Muscle of leg (tissue), 11 donors: ENCODE results near the gene TRUB1. TPM values are rescaled to one million over a fixed set of nuclear protein-coding genes. Genes with fewer than 3 reads are reported as not detected.
A peak's percentile ranks its signal among the peaks of the same experiment; 100 is the strongest.

Experiments used
- DNase-seq: peaks from one replicate; pipeline ENCODE4 v3.0.0; 2013
- H3K27ac ChIP-seq: one replicate; pipeline ENCODE4 v1.5.1; 2013; ENCODE audit warnings: mild to moderate bottlenecking, low read length, control low read depth
- H3K27me3 ChIP-seq: one replicate; pipeline ENCODE4 v1.6.1; 2013; ENCODE audit warnings: low read length; ENCODE audit not compliant: control insufficient read depth, insufficient read depth
- H3K36me3 ChIP-seq: one replicate; pipeline ENCODE4 v1.6.1; 2013; ENCODE audit warnings: low read length; ENCODE audit not compliant: control insufficient read depth, insufficient read depth
- H3K4me1 ChIP-seq: one replicate; pipeline ENCODE4 v1.6.1; 2013; ENCODE audit warnings: low read length; ENCODE audit not compliant: control insufficient read depth, insufficient read depth
- H3K4me3 ChIP-seq: one replicate; pipeline ENCODE4 v1.5.1; 2013; ENCODE audit warnings: low read length, control low read depth
- H3K9me3 ChIP-seq: replicated peaks from 2 replicates; pipeline ENCODE4 v1.6.1; 2013; ENCODE audit warnings: low read depth, low read length; ENCODE audit not compliant: control insufficient read depth
- WGBS: methylation state at CpG from one replicate; pipeline ENCODE4 v1.1.5; 2013; ENCODE audit warnings: missing lambda C conversion rate; ENCODE audit not compliant: insufficient coverage; 5-methylcytosine and 5-hydroxymethylcytosine counted together
- polyA plus RNA-seq, 8 donors: library from polyadenylated mRNA; unstranded; fragments of 120-200 nt; gene quantifications; one replicate each; pipeline versions ENCODE4 v1.2.1 to v1.2.3, GENCODE V29; 2013; ENCODE audit warnings: inconsistent platforms in 1 of 8, low replicate concordance in 1 of 8; ENCODE audit not compliant: insufficient read length in 8 of 8, insufficient read depth in 1 of 8
- total RNA-seq: library from RNA; stranded (reverse); fragments of 120-200 nt; gene quantifications from one replicate; pipeline ENCODE4 v1.2.4, GENCODE V29; 2013

The TRUB1 gene
- total and polyA plus RNA-seq, 9 donors: 17.0 to 22.3 (median 18.5) TPM

GRCh38 chr10:114967071-114967470 lies 29.1 kb downstream of the TRUB1 start:
- DNase-seq: peak; percentile 4
- Histone ChIP-seq H3K27ac (no peak overlapping the region), H3K27me3 (no peaks in the 10 kb centered on the region), H3K4me1 (no peaks in the 10 kb centered on the region), H3K36me3 (peaks cover 6% of the 10 kb centered on the region), H3K9me3 (peaks cover 4% of the 10 kb centered on the region), H3K4me3 (no peak overlapping the region)
- no CpG with 5 or more reads among the region's 2 CpGs for WGBS

DNA sequence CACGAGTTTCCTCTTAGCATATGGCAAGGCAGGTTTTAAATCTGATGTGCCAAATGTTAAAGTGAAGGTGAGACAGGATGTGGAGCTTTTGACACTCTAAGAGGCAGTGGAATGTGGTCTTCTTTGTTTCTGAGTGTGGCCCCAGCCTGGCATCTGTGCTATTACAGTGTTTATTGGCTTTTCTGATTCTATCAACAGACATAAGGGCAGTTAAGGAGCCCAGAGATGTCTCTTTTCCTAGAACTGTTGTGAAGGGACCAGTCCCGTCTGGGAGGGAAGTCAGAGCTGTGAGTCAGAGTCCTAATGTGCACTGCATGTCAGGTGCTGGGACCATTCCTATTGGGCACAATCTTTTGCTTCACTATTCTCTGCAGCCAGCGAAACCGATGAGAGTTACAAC lies 32.5 kb downstream of the TRUB1 start:
- no peak for DNase-seq
- no peak overlapping the region for H3K4me3 ChIP-seq
- no peak overlapping the region for H3K27ac ChIP-seq
- peaks cover 3% of the 10 kb centered on the region for H3K36me3 ChIP-seq
- no peaks in the 10 kb centered on the region for H3K27me3 ChIP-seq
- H3K9me3 ChIP-seq: no peaks in the 10 kb centered on the region
- no peaks in the 10 kb centered on the region for H3K4me1 ChIP-seq
- WGBS: 100% methylated on average over 1 of the region's 4 CpGs

DNA sequence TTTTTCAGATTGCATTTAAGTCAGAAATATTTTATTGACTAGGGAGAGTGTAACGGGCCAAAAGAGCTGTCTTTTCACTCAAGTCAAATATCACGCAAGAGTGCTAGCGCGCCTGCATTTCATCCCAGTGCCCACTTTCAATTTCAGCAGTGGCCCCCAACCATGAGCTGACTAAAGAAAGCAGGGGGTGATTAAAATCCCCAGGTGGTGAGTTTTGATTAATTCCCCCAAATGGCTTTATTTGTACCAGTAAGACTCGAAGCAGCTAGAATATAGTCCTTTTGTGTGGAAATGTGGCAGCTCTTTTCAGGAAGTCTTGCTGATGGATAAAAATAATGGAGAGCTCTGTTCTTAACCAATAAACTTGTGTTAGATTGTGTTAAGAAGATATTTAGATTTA lies 35.3 kb downstream of the TRUB1 start:
- H3K27me3 ChIP-seq: no peaks in the 10 kb centered on the region
- H3K4me1 ChIP-seq: no peaks in the 10 kb centered on the region
- WGBS: no CpG with 5 or more reads among the region's 5 CpGs
- H3K36me3 ChIP-seq: peaks cover 3% of the 10 kb centered on the region
- H3K4me3 ChIP-seq: no peak overlapping the region
- no peaks in the 10 kb centered on the region for H3K9me3 ChIP-seq
- H3K27ac ChIP-seq: no peak overlapping the region
- DNase-seq: no peak

DNA sequence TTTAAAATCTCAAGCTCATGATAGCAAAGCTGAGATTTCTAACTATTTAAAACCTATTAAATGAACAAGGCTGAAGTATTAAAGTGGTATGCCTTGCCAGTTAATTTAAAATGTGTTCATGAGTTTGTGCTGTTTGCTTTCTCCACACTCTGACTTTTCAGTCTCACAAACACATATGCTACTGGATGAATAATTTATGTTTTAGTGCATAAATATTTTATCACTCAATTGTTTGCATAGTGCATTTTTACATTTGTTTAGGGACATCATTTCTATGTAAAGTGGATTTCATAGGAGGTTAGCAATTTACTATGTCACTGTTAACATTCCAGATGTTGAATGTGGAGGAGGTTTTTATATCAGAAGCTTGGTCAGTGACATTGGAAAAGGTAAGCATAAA lies 36.0 kb downstream of the TRUB1 start:
- H3K27ac ChIP-seq: no peak overlapping the region

GRCh38 chr10:114974625-114975024 lies 36.6 kb downstream of the TRUB1 start:
- H3K27ac ChIP-seq: no peak overlapping the region

More for the DNA sequence above, 36.0 kb downstream of the TRUB1 start:
- Histone ChIP-seq H3K27me3 (no peaks in the 10 kb centered on the region), H3K4me1 (no peaks in the 10 kb centered on the region), H3K36me3 (peaks cover 3% of the 10 kb centered on the region), H3K9me3 (no peaks in the 10 kb centered on the region), H3K4me3 (no peak overlapping the region)
- no peak for DNase-seq

DNA sequence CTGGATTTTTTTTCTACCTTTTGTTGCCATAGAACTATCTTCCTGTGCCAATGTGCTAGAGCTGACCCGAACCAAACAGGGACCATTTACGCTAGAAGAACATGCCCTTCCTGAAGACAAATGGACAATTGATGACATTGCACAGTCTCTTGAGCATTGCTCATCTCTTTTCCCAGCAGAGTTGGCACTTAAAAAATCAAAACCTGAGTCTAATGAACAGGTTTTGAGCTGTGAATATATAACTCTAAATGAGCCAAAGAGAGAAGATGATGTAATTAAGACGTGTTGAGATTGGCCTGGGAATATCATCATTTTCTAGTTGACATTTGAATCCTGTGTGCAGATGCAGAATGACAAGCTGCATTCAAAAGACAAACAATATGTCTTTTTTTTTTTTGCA lies 37.1 kb downstream of the TRUB1 start:
- 92% methylated on average over 2 of the region's 3 CpGs for WGBS
- Histone ChIP-seq H3K9me3 (no peaks in the 10 kb centered on the region), H3K4me1 (no peaks in the 10 kb centered on the region), H3K4me3 (no peak overlapping the region), H3K36me3 (peaks cover 3% of the 10 kb centered on the region), H3K27ac (no peak overlapping the region), H3K27me3 (no peaks in the 10 kb centered on the region)
- DNase-seq: no peak

More at GRCh38 chr10:114974625-114975024, 36.6 kb downstream of the TRUB1 start:
- Histone ChIP-seq H3K36me3 (peaks cover 3% of the 10 kb centered on the region), H3K4me3 (no peak overlapping the region), H3K27me3 (no peaks in the 10 kb centered on the region), H3K9me3 (no peaks in the 10 kb centered on the region), H3K4me1 (no peaks in the 10 kb centered on the region)
- peak; percentile 12 for DNase-seq
- WGBS: 89% methylated on average over 3 of the region's 5 CpGs

DNA sequence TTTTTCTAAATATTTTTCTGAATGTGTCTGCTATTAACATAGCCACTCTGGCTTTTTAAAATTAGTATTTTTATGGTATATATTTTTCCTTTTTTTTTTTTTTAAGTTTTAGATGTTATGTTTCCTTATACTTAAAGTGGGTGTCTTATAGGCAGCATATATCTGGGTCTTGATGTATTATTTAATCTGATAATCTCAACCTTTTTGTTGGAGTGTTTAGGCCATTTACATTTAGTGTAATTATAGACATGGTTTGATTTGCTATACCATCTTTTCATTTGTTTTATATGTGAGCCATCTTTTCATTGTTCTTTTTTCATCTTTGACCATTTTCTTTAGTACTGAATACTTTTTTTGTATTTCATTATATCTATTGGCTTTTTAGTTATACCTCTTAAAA lies 45.0 kb downstream of the TRUB1 start:
- DNase-seq: no peak
- no peak overlapping the region for H3K4me3 ChIP-seq

GRCh38 chr10:114987995-114988394 lies 50.0 kb downstream of the TRUB1 start:
- Histone ChIP-seq H3K27ac (no peak overlapping the region), H3K27me3 (no peaks in the 10 kb centered on the region), H3K4me3 (no peak overlapping the region), H3K36me3 (no peaks in the 10 kb centered on the region), H3K9me3 (peaks cover 19% of the 10 kb centered on the region), H3K4me1 (no peaks in the 10 kb centered on the region)
- no peak for DNase-seq
- WGBS: no CpG with 5 or more reads among the region's 1 CpG

More for the DNA sequence above, 45.0 kb downstream of the TRUB1 start:
- H3K27ac ChIP-seq: no peak overlapping the region
- no peaks in the 10 kb centered on the region for H3K27me3 ChIP-seq
- peaks cover 25% of the 10 kb centered on the region for H3K9me3 ChIP-seq
- no peaks in the 10 kb centered on the region for H3K4me1 ChIP-seq
- H3K36me3 ChIP-seq: peaks cover 3% of the 10 kb centered on the region

- H3K4me3 ChIP-seq: no peak overlapping the region
- 89% methylated on average over 3 of the region's 3 CpGs for WGBS
- DNase-seq: no peak
- H3K9me3 ChIP-seq: no peaks in the 10 kb centered on the region
- H3K27ac ChIP-seq: no peak overlapping the region
- no peaks in the 10 kb centered on the region for H3K4me1 ChIP-seq
- H3K27me3 ChIP-seq: no peaks in the 10 kb centered on the region
- H3K36me3 ChIP-seq: no peaks in the 10 kb centered on the region
Measured at GRCh38 chr10:114990586-114990985, 52.6 kb downstream of the TRUB1 start.

- Histone ChIP-seq H3K9me3 (no peaks in the 10 kb centered on the region), H3K4me1 (no peaks in the 10 kb centered on the region), H3K27ac (no peak overlapping the region), H3K36me3 (no peaks in the 10 kb centered on the region), H3K27me3 (no peaks in the 10 kb centered on the region), H3K4me3 (no peak overlapping the region)
- WGBS: no CpG with 5 or more reads among the region's 4 CpGs
- no peak for DNase-seq
Measured at GRCh38 chr10:114990991-114991390, 53.0 kb downstream of the TRUB1 start.

DNA sequence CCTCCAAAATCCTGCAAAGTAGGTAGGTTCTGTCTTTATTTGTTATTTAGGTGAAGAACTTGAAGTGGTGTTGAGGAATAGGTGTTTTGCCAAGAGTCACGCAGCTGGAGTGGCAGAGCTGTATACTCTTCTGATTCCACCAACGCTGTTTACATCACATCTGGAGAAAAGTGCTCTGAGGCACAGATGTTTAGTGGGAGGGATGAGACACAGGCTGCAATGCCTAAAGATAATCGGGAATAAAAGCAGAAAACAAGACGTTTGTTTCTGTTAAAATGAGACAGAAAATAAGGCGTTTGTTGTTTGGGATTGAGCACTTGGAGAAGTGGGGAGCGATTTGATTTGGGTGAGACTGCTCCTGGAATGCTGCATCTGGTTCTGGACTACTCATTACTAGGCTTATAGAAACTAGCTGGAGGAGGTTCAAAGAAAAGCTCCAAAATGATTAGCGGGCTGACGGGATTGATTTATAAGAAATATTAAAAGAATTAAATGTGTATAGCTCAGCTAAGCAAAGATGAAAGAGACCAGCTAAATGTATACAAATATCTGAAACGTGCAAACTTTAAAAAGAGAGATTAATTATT lies 54.3 kb downstream of the TRUB1 start:
- no peak overlapping the region for H3K4me3 ChIP-seq
- no peaks in the 10 kb centered on the region for H3K27me3 ChIP-seq
- no peaks in the 10 kb centered on the region for H3K9me3 ChIP-seq
- no peaks in the 10 kb centered on the region for H3K4me1 ChIP-seq
- no peaks in the 10 kb centered on the region for H3K36me3 ChIP-seq
- H3K27ac ChIP-seq: no peak overlapping the region
- 62% methylated on average over 6 of the region's 9 CpGs for WGBS
- no peak for DNase-seq
